ENCODE data around the gene HTR3D.
"Not testable (repeated sequence)": the region's sequence is repeated elsewhere in the genome, so short reads cannot be mapped to it uniquely, and the experiment has no call there.

Gene HTR3D, protein sequence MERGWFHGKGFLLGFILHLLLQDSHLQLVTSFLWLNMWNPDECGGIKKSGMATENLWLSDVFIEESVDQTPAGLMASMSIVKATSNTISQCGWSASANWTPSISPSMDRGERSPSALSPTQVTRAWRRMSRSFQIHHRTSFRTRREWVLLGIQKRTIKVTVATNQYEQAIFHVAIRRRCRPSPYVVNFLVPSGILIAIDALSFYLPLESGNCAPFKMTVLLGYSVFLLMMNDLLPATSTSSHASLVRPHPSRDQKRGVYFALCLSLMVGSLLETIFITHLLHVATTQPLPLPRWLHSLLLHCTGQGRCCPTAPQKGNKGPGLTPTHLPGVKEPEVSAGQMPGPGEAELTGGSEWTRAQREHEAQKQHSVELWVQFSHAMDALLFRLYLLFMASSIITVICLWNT

DNA sequence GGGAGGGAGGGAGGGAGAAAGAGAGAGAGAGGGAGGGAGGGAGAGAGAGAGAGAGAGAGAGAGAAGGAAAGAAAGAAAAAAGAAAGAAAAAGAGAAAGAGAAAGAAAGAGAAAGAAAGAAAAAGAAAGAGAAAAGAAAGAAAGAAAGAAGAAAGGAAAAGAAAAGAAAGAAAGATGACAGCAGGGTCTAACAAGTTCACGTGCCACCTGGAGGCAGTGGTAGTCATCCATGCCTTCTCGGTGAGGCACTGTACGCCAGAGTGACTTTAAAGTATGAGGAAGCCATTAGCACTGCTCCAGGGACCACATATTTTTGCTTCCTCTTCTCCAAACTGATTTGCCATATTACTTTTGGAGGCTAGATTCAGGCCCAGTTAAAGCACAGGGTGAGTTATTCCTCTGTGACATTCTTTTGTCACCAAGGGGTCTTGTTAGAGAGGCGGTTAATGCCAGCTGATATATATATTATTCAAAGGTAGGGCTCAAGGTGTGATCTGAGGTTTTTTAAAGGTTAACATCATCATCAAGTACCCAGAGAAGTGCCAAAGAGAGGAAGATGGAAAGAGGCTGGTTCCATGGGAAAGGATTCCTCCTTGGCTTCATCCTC, at the start of gene HTR3D:
TSS of gene HTR3D (plus strand) at position 556 of the 606 bp plus-strand sequence. CDS start at position 556, 0 bp downstream.
- DNase-seq, result no peak

DNA sequence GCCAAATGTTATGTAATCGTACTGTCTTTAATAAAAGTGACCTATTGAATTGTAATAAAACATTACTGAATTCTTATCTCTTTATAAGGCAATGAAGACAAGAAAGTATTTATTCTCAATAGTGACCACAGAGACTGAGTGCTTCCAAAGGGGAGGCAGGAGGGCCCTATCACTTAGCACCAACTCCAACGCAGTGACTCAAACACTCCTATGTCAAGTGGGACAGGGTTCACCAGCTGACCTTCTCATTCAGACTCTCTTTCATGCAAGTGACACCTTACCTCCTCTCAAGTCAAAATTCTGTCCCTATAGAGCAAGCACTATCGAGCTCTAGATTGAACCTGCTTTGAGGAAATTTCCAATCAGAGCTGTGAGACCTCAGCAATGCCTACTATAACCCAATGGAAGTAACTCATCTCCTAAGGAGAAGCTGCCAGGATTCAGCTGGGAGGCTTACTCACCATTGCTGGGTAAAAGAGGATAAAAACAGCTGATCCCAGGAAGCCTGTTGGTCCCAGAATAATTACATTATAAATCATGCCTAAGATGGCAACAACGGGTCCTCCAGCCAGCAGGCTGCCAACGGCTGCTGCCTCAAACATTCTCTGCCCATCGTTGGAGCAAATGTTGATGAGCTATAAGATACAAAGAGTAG, 49.4 kb upstream of the HTR3D start:
- DNase-seq, result no peak

DNA sequence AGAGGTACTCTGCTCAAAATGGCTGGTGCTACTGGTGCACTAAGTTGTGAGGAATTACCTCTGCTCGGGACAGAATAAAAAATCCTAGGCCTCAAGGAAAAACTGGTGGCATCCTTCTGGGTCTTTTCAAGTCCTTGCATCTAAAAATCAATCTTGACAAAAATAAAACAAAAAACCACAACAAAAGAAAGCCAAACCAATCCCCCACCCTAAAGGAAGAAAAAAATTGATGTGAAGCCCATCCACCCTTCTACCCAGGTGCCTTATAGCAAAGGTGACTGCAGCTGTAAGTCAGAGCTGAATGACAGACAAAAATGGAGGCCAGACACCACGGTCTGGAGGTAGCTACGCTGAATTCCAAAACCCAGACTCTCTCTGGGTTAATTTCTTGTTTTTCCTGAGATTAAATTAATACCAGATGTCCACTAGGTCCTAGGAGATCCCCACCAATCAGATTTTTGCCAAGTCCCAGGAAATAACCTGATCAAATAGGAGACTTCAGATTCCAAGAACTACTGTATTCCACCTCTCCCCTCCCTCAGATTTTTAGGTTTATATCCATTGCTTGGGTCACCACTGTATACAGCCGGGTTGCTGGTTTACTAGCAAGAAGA, 47.3 kb upstream of the HTR3D start:
- no peak for DNase-seq

DNA sequence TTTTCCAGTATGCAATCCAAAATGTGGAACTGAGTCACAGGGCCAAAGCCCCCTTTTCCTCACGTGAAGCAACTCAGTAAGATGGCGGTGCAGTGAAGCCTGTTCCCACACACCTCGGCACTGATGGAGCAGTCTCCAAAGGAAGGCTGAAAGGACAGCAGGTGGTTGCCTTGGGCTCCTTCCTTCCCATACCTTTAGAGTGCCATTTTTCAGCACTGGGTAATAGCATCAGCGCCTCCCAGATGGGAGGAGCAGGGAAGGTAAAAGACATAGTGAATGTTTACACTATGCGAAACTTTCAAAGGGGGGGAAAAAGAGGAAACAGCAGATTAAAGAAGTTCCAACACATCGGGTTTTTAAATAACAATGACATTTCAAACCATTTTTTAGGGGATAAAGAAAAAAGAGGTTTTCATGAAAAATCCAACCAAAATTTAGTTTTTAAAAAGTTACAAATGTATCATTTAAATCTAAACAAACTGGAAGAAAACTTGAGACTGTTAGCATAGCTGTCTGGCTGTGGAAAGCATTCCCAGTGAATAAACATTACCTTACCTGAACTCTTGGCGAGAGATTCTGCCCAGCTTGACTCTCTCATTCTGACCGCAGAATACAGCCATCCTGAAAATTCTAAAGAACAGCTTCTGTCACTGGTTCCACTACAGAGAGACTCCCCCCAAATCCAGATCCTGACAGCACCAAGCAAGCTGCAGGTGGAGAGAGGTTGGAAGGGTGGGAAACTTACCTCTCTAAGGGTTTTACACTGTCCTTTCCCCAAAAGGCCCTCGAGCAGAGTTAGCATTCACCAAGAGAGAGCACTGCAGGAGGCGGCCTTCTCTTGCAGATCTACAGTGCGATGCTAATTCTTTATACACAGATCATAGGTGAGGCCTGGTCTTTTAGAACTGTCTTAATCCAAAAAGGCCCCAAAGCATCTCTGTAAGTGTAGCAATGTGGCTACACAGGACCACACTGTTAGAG, 46.5 kb upstream of the HTR3D start:
- DNase-seq, result no peak

DNA sequence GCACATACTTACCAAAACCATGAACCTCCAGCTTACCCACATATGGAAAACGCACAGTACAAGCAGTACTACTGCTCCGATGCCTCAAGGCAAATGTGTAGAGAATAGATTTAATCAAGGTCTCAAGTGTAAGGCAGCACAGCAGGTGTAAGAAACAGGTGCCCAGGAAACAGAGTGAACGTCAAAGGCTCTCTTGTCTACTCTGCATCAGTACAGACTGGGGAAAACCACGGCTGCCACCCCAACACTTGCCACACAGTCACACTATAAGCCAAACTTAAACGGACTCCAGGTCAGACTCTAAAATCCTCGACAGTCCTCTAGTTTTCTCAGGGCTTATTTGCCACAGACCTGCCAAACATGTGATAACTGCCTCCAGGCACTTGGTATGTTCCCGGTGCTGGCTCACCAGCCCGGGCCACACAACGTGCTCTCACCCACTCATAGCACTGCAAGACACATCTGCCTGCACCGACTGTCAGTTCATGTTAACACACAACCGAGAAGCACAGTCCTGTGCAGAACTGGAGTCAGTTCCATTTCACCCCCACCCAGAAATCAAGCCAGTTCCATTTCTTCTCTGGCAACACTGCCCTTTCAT, 44.4 kb upstream of the HTR3D start:
- DNase-seq, result no peak

DNA sequence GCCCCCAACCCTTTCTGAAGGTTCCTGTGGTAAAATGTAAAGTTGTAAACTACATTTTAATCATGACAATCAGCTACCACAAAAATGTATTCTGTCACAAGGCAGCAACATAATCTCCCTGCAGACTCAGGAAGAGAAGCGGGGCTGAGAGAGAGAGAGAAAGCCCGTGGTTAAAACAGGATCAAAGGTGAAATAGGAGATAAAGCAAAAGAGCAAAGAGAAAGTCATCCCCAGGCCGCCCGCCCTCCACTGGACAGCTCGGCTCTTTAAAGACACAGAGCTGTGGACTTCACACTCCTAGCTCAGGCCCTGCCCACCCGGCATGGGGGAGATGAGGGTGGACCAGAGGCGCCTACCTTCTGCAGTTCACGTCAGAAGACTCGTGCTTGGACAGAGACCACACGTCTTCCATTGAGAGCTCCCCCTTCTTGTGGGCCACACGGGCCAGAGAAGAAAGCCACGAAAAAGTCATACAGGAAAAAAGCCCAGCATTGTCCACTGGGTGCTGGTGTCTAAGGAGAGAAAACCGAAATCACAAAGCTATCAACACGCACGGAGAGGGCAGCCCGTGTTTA, 43.2 kb upstream of the HTR3D start:
- DNase-seq, result no peak

DNA sequence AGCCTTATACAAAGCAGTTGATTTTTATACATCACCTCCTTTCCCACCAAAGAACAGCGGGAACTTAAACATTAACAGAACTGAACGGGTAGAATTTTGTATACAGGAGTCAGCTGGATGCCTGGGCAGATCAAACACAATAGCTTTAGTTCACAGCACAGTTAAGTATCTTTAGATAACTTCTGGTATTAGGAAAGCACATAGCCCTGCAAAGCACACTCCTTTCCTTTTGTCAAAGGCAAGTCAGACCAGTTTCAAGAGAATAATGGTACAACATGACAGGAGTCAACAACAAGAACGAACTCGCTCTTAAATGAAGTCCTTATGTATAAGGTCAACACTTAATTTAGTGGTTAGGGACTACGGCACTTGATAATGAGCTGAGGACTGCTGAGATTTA, 40.1 kb upstream of the HTR3D start:
- DNase-seq, result no peak

DNA sequence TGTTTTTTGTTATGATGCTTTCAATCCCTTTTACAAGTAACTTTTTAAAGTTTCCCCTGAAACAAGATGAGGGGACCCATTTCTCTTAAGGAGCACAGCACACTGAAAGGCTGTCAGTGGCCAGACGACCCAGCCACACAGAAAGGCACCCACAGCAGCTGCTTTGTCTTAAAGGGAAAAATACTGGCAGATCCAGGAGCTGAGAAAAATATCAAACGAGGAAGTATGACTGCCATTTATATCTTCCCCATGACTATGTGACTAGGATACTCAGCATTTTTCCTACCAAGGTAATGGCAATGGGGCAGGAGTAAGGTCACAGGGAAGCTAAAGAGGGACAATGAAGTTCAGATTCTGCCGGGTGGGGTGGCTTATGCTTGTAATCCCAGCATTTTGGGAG, 29.8 kb upstream of the HTR3D start:
- no peak for DNase-seq

DNA sequence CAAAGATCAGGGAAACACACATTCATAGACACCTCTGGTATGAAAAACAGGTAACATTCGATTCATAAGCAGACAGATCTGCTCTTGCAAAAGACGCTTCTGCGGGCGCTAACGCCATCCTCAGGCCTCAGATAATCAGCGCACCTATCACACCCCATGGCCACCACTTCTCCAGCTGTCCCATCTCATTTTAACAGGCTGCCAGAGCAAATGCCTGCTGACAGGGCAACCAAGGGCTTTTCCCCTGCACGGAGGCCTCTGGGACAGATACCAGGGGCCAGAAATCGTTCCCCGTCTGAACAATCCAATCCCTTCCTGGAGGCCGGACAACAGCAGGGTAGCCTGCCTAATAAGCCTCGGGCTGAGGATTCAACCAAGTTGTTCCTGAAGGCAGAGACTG, 29.1 kb upstream of the HTR3D start:
- DNase-seq, result no peak

DNA sequence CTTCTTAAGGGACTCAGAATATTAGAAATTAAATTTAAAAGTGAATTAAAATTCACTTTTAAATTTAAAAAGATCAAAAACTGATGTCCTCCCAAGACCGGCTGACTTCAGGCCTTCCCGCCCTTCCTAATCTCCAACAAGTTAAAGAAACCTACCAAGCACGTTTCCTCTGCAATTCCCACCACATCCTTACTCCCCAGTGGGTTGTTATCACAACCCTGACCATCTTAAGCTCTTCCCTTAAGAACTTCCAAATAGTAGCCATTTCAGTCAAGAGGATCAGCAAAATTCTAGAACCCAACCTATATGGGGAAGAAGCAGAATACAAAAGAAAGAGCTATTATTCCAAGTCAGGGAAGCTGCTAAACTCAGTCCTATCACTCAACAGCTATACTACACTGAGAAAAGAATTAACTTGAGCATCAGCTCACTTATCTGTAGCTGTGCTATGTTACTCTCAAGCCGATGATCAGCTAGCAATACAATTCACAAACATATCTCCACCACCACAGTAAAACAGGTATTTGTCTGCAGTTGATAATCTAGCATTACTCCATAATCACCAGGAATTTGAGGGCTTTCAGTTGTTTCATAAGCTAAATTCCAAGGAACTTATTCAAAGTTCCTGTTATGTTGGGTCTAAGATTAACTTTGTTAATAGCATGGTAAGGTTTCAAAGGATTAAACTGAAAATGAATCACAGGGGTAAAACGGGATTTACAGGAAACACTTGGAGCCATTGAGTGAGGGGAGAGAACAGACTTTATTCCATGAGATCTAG, 28.2 kb upstream of the HTR3D start:
- DNase-seq, result no peak

DNA sequence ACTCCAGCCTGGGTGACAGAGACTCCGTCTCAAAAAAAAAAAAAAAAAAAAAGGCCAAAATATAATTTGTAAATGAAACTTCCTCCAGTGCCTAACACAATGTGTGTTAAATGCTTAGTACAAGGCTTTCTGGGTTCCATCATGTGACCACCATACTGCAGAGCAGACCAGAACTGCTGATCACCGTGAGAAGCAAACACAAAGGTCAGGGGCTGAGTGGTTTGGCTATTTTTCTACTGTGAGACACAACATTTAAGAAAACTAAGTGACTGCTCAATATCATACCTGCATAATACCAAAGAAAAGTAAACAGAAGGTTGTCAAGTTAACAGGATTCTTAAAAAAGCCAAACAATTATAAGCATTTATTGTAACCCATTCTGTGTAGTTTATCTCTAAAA, 27.1 kb upstream of the HTR3D start:
- no peak for DNase-seq

DNA sequence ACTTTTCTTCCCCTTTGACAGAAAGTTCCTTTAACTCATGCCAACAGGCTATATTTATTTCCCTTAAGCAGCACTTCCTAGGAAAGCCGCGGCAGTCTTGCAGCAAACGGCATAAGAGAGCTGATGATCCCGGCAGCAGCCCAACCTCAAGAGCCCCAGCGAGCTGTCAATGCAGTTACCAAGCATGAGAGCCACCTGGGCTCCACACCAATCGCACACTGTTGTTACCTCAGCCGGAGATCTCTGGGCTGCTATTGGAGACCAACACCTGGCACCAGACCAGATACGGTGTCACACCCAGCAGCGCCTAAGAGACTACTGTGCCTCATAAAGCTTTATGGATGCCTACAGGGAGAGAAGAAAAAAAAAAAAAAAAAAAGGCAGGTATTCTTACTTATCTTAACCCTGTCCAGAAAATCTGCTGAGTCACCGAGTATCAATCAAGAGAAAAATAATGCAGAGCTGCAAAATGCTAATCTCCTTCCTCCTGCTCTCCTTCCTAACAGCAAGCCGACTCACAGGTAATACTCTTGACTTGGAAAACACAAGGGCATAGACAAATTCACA, 25.5 kb upstream of the HTR3D start:
- no peak for DNase-seq

DNA sequence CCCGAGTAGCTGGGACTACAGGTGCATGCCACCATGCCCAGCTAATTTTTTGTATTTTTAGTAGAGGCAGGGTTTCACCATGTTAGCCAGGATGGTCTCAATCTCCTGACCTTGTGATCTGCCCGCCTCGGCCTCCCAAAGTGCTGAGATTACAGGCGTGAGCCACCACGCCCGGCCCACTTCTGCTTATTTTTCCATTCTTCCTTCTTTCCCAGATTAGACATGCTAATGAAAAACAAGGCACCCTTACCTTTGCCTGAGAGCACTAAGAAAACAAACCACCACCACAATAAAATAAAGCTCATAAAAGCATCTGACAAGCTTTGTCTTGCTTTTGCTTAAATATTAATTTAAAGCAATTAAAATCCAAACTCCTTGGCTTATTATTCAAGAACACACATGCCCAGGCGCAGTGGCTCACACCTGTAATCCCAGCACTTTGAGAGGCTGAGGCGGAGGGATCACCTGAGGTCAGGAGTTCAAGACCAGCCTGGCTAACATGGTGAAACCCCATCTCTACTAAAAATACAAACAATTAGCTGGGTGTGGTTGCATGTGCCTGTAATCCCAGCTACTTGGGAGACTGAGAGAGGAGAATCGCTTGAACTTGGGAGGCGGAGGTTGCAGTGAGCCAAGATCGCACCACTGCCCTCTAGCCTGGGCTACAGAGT, 24.3 kb upstream of the HTR3D start:
- DNase-seq, result not testable (repeated sequence)

DNA sequence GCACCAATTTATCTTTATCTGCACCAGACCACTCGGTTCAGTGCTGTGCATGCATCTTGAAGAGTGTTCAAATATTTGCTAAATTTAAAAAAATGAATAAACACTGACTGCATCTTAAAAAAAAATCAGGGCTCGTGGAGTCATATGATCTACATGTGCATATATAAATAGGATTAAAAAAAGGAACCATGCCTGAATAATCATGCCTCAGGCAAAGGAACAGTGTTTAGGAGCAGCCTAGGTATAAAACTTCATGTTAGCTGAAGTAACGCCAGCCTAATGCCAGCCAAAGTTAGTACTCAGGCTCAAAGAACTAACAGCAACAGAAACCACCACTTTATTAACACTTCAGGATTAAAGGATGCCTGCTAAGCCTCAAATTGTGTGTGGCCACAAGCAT, 23.4 kb upstream of the HTR3D start:
- no peak for DNase-seq

DNA sequence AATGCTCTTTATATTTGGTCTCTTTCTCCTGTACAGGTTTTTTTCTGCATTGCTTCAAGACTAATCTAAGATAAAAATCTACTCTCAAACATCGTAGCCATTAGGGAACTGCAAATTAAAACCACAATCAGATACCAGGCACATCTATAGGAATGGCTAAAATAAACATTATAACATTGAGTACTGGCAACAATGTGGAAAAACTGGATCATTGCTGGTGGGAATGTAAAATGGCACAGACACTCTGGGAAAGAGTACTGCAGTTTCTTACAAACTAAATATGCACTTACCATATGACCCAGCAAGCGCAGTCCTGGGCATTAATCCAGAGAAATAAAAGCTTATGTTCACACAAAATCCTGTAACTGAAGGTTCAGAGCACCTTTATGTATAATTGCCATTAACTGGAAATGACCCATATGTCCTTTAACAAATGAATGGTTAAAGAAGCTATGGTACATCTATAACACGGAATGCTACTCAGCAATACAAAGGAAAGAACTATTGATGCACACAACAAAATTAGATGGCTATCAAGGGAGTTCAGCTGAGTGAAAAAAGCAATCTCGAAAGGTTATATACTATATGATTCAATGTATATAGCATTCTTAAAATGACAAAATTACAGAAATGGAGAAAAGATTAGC, 20.2 kb upstream of the HTR3D start:
- no peak for DNase-seq

DNA sequence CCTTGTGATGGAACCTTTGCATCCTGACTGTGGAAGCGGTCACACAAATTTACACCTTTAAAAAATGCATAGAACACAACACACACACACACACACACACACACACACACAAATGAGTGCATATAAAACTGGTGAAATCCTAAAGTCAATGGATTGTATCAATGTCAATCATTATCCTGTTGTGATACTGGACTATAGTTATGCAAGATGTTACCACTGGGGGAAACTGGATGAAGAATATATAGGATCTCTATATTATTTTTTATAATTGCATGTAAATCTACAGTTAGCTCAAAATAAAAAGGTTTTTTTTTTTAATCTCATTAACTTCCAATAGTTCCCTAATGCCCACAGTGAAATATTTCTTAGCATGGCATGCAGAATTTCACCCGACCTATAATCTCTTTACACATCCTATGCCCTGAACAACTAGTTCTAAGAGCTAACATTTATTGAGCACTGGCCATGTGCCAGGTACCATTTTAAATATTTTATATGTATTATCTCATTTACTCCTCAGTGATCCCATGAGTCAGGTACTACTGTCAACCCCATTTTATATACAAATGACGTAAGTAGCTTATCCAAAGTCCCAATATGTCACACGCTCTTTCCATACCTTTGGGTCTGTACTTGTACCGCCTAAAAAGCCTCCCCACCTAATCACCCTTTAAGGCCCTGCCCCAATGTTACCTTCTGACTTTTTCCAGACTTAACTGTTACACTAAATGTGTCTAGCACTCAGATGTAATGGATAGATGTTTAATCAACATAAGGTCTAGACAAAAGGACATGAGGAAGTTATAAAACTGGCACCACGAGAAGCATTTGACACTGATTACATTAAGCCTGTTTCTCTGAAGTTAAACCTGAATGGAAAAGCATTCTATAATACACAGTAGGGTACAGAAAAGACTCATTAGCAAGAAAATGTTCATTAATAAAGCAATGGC, 19.3 kb upstream of the HTR3D start:
- DNase-seq, result no peak

DNA sequence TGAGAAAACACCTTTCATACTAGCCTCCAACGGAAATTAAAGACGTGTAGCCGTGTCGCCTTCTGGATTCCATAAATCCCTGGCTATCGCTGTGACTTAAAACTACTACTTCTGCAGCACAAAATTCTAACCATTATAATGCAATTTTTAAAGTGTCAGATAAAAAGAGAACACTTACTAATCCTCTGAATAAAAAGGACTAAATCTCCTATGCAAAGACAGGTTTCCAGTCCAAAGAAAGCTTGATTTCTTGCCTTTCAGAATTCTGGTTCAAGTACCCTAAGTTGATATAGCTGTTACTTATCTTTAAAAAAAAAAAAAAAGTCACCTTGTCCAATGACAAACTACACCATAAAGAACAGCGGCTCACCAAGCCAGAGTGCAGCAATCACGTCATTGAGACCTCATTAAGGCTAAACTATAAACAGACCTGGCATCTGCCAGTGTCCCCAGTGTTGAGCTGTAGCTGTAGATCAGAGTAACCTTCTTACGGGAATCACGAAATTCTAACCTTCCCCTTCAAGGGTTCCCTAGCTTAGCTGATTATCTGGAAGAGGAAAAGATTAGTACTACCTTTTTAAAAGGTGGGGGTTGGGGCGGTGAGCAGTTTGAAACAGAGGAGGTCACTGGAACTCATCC, 16.0 kb upstream of the HTR3D start:
- DNase-seq, result no peak

DNA sequence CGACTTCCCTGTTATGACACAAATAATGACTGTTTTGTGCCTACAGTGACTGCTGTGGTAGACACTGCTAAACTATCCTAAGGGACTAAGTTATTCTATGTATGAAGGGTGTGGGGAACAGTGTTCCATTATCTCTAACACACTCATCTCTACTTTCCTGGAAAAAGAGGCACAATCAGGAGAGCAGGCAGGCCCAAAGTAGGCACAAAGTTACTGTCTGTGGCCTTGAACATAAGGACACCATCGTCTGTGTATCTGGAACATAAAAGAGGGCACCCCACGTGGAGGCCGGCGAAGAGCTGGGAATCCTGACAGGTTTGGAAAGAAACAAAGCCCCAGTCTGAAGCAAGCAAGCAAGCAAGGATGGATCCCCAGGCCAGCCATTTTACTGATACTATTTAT, 15.4 kb upstream of the HTR3D start:
- no peak for DNase-seq

Measured in right hindlimb (tissue), 1 donor.